HG03097 (cell line): Measurements from ENCODE around the gene DEFB128.

ENCODE experiments used
- ATAC-seq: cut with Tn5 transposase; IDR thresholded peaks from one replicate; pipeline ENCODE4 v1.9.1; 2021; ENCODE audit not compliant: unreplicated experiment, low FRiP score

DEFB128 gene

DNA sequence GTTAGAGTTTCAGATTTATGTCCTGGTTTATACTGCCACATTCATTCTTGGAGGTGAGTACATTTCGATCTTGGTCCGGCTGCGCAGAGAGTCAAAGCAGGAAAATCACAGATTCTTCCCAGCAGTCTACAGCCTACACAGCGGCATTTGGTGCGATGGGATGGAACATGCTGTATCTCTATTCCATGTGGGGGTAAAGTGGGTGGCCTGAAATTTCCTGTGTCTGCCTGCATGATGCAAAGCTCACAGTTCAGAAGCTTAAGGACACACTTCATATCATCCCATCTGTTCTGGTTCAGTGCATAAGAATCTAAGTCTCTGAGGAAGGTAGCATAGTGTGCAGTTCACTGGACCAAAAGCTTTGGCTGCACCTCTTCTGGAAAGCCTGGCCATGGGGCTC, 32.4 kb downstream of the DEFB128 start, which contains the start of gene DEFB127:
Gene DEFB127 (plus strand): TSS at position 301 of the 400 bp plus-strand sequence. CDS start 91 bp downstream, at position 392.
- ATAC-seq, result no peak

DNA sequence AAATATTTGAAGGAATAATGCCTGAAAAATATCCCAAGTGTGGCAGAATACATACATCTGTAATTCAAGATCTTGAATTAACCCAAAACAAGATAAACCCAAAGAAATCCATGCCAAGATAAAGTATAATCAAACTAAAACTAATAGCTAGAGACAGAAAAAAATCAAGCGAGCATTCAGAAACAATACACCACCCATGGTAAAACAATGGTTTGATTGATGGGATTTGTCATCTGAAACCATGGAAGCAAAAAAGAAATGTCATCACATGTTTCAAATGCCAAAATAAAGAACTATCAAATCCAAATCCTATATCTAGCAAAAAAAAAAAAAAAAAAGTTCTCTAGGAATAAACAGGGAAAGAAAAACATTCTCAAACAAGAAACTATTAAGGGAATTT, 37.4 kb downstream of the DEFB128 start:
- ATAC-seq, result no peak

GRCh38 chr20:145877-146276, 43.6 kb downstream of the DEFB128 start:
- ATAC-seq, result no peak

DNA sequence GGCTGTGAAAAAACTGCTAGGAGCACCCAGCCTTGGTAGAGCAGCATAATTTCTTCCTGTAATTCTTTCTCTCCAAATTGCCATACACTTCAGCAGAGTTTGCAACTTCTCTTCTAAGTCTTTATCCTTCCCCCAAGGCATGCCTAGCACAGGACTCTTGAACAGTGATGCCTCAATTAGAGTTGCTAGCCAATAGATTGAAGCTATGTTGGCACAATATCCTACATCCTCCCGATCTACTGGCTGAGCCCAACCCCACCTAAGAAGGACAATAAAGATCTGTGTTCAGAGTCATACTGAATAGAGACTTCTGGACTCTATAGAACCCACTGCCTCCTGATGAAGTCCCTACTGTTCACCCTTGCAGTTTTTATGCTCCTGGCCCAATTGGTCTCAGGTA, 47.2 kb downstream of the DEFB128 start, which contains the start of gene DEFB126:
Gene DEFB126 (plus strand): TSS at position 301 of the 400 bp plus-strand sequence. CDS start 39 bp downstream, at position 340.
- no peak for ATAC-seq
